GM12878 (cell line): ENCODE measurements around the gene NRXN3. TPM values are rescaled to one million over a fixed set of nuclear protein-coding genes. Genes with fewer than 3 reads are reported as not detected.

Experiments
- ATAC-seq: fragments of 200-7000 bp; cut with Tn5 transposase; 3 replicates; pipeline ENCODE4 v1.9.1; 2020; ENCODE audit warnings: mild to moderate bottlenecking, moderate library complexity
- BruUV-seq: library from RNA; stranded (reverse); fragments of 400-500 nt; replicated peaks from 2 replicates; lab custom pipeline; 2021; lab: Mats Ljungman, UMichigan
- CTCF ChIA-PET: fragments of 300-600 bp; sonication (Branson Sonifier 250); formaldehyde crosslinking; extraction: SDS; loops from one replicate; lab custom pipeline; 2021; ENCODE audit warnings: inconsistent platforms; lab: Yijun Ruan, JAX
- POLR2A ChIA-PET: fragments of 350-600 bp; formaldehyde crosslinking; extraction: SDS; loops from one replicate; lab custom pipeline; 2021; ENCODE audit warnings: inconsistent platforms; lab: Charles Lee
- RAD21 ChIA-PET: fragments of 300-600 bp; sonication (Branson Sonifier 250); formaldehyde crosslinking; loops from one replicate; lab custom pipeline; 2023; ENCODE audit warnings: antibody characterized with exemption; ENCODE audit not compliant: unreplicated experiment; lab: Charles Lee
- SMC1A ChIA-PET: fragments of 300-600 bp; sonication (Branson Sonifier 250); formaldehyde crosslinking; loops from one replicate; lab custom pipeline; 2023; ENCODE audit not compliant: unreplicated experiment, uncharacterized antibody; lab: Charles Lee
- DNase-seq: peaks from one replicate; pipeline ENCODE4 v3.0.0-alpha.2; 2011; ENCODE audit warnings: low read depth, low spot score
- FAIRE-seq: peaks from 3 replicates; lab custom pipeline; 2011; peaks lifted over from hg19 to GRCh38; lab: Jason Lieb, UNC
- H2AFZ ChIP-seq: 2 replicates; pipeline ENCODE4 v1.6.0; 2011; ENCODE audit warnings: low read depth, low read length, control low read depth; ENCODE audit not compliant: control insufficient read depth
- H3K27ac ChIP-seq: 2 replicates; pipeline ENCODE4 v1.5.1; 2011; ENCODE audit warnings: control low read depth; ENCODE audit not compliant: control insufficient read depth, insufficient read depth
- H3K27me3 ChIP-seq, 2 experiments: replicated peaks in 1 of 2; 2 replicates each; pipeline versions ENCODE4 v1.6.0 to v1.6.1; 2011; ENCODE audit warnings: low read length in 1 of 2; ENCODE audit not compliant: control insufficient read depth in 2 of 2, insufficient read depth in 2 of 2
- H3K36me3 ChIP-seq, 2 experiments: 2 replicates each; pipeline ENCODE4 v1.5.1; 2011; ENCODE audit warnings: low read length in 1 of 2; ENCODE audit not compliant: control insufficient read depth in 2 of 2, insufficient read depth in 2 of 2
- H3K4me1 ChIP-seq: 2 replicates; pipeline ENCODE4 v1.6.1; 2011; ENCODE audit warnings: mild to moderate bottlenecking, low read length, moderate library complexity, mixed read lengths; ENCODE audit not compliant: control insufficient read depth, insufficient read depth
- H3K4me2 ChIP-seq: 2 replicates; pipeline ENCODE4 v1.6.0; 2011; ENCODE audit warnings: control low read depth; ENCODE audit not compliant: control insufficient read depth, insufficient read depth
- H3K4me3 ChIP-seq: fragments of 200-600 bp; sonication (generic); 2 replicates; pipeline ENCODE4 v1.5.1; 2016
- H3K79me2 ChIP-seq: 2 replicates; pipeline ENCODE4 v1.6.0; 2011; ENCODE audit warnings: low read length; ENCODE audit not compliant: control insufficient read depth, insufficient read depth
- H3K9ac ChIP-seq: 2 replicates; pipeline ENCODE4 v1.8.0; 2011; ENCODE audit warnings: low read length, control low read depth, mixed read lengths; ENCODE audit not compliant: control insufficient read depth, insufficient read depth
- H3K9me3 ChIP-seq: replicated peaks from 3 replicates; pipeline ENCODE4 v1.5.1; 2011; ENCODE audit warnings: mild to moderate bottlenecking, low read length; ENCODE audit not compliant: control insufficient read depth, insufficient read depth
- H4K20me1 ChIP-seq: 2 replicates; pipeline ENCODE4 v1.6.0; 2011; ENCODE audit not compliant: control insufficient read depth, insufficient read depth
- BHLHE40 ChIP-seq, 2 experiments: fragments of 450-650 bp in 1 of 2; IDR thresholded peaks; 2 replicates each; pipeline ENCODE4 v1.6.1; 2011 to 2017; ENCODE audit warnings: low read depth in 2 of 2, borderline replicate concordance in 1 of 2, improper control_type of control experiment in 1 of 2, low read length in 1 of 2, mild to moderate bottlenecking in 1 of 2
- FOXK2 ChIP-seq: fragments of 450-650 bp; IDR thresholded peaks from 2 replicates; pipeline ENCODE4 v1.6.1; 2017; ENCODE audit warnings: mild to moderate bottlenecking, moderate library complexity
- KAT2A ChIP-seq: conservative IDR thresholded peaks from 2 replicates; pipeline ENCODE4 v1.6.1; 2011; ENCODE audit warnings: low read depth, low read length; ENCODE audit not compliant: control insufficient read depth
- NFXL1 ChIP-seq: fragments of 450-650 bp; IDR thresholded peaks from 2 replicates; pipeline ENCODE4 v1.6.1; 2017; ENCODE audit warnings: antibody characterized with exemption, mild to moderate bottlenecking, borderline replicate concordance
- NR2C1 ChIP-seq: fragments of 450-650 bp; IDR thresholded peaks from 2 replicates; pipeline ENCODE4 v1.6.1; 2017; ENCODE audit warnings: antibody characterized with exemption, mild to moderate bottlenecking, moderate library complexity
- NRF1 ChIP-seq: conservative IDR thresholded peaks from 2 replicates; pipeline ENCODE4 v1.6.1; 2011; ENCODE audit warnings: mild to moderate bottlenecking, low read depth, low read length, improper control_type of control experiment
- POLR2A ChIP-seq: IDR thresholded peaks from 2 replicates; pipeline ENCODE4 v1.6.1; 2011; ENCODE audit warnings: low read depth, mild to moderate bottlenecking, low read length
- ZNF622 ChIP-seq: fragments of 450-650 bp; IDR thresholded peaks from 2 replicates; pipeline ENCODE4 v1.6.1; 2017; ENCODE audit warnings: mild to moderate bottlenecking, inconsistent platforms
- in situ Hi-C: fragments of 300-500 bp; cut with MboI; formaldehyde crosslinking; loops from 9 replicates; pipeline ENCODE4 v1.14.3; 2018; ENCODE audit warnings: mixed read lengths
- intact Hi-C: fragments of 100-400 bp; cut with micrococcal nuclease; formaldehyde crosslinking; loops from one replicate; pipeline ENCODE4 v1.14.2; 2022; ENCODE audit not compliant: unreplicated experiment
- polyA plus RNA-seq, 11 experiments: library from polyadenylated mRNA; depleted of rRNA in 4 of 11; unstranded in 6 of 11; stranded (reverse) in 5 of 11; fragments of >200 nt; fragmentation: Nextera tagmentation in 4 of 11; fragmentation: Illumina TruSeq in 1 of 11; extraction: Ambion mirVana in 4 of 11; extraction: Trizol in 1 of 11; gene quantifications; 1 replicate in 1 of 11; 2 replicates in 10 of 11; pipeline versions ENCODE4 v1.2.1 to v1.2.3, GENCODE V29; 2011 to 2016; ENCODE audit warnings: inconsistent platforms in 2 of 11, missing spikeins in 2 of 11, low read depth in 1 of 11
- total RNA-seq, 4 experiments: library from RNA; depleted of rRNA in 3 of 4; stranded (reverse); fragments of >200 nt in 3 of 4; fragmentation: Illumina TruSeq in 1 of 4; extraction: Trizol in 1 of 4; gene quantifications; 2 replicates each; pipeline versions ENCODE4 v1.2.1 to v1.2.3, GENCODE V29; 2013 to 2021
- TF ChIP-seq, protein P1 (sequence below): fragments of 450-650 bp; IDR thresholded peaks from 2 replicates; pipeline ENCODE4 v1.6.1; 2016; ENCODE audit warnings: mild to moderate bottlenecking, moderate library complexity, borderline replicate concordance

NRXN3 gene
- total and polyA plus RNA-seq, 10 of the 15 experiments (the other 5 are each of a cell fraction or from before 2014, with no cell fraction given): 0.52 to 3.3 (median 1.4) TPM

DNA sequence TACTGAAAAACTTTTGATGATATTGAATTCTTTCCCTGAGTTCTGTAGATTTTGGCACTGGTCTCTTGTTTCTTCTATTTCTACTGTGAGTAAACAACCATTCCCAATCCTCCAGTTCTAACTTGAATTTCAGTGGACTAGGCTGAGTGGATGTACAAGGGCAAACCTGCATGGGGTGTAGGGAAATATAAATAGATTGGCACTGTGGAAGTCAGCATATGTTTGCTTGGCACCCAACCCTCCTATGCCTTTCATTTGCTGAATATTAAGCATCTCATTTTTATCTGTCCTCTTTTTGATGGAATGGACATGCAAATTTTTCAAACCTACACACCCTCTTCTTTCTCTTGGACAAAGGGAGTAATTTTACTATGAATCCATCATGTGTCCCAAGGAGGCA is 1212.9 kb downstream of the NRXN3 start:
- H3K27ac ChIP-seq: no peak overlapping the region
- H3K4me2 ChIP-seq: no peak overlapping the region
- CTCF ChIA-PET: no interaction called here
- no peaks in the 10 kb centered on the region for H3K36me3 ChIP-seq
- no peaks in the 10 kb centered on the region for H4K20me1 ChIP-seq
- RAD21 ChIA-PET: no interaction called here
- no peak overlapping the region for H3K4me3 ChIP-seq
- FAIRE-seq (no peak), ATAC-seq (no peak)
- no peaks in the 10 kb centered on the region for H3K27me3 ChIP-seq
- SMC1A ChIA-PET: no interaction called here
- BruUV-seq: no TSS peak
- TF ChIP-seq NRF1 (no peak), POLR2A (no peak), ZNF622 (no peak), KAT2A (no peak), FOXK2 (no peak), NR2C1 (no peak), BHLHE40 (IDR thresholded peaks at IDR 0.05; ENCODE audit: borderline replicate concordance in 1 of 2, low read depth in 2 of 2, low read length in 1 of 2) (no peak), NFXL1 (no peak)
- TF ChIP-seq, protein P1, sequence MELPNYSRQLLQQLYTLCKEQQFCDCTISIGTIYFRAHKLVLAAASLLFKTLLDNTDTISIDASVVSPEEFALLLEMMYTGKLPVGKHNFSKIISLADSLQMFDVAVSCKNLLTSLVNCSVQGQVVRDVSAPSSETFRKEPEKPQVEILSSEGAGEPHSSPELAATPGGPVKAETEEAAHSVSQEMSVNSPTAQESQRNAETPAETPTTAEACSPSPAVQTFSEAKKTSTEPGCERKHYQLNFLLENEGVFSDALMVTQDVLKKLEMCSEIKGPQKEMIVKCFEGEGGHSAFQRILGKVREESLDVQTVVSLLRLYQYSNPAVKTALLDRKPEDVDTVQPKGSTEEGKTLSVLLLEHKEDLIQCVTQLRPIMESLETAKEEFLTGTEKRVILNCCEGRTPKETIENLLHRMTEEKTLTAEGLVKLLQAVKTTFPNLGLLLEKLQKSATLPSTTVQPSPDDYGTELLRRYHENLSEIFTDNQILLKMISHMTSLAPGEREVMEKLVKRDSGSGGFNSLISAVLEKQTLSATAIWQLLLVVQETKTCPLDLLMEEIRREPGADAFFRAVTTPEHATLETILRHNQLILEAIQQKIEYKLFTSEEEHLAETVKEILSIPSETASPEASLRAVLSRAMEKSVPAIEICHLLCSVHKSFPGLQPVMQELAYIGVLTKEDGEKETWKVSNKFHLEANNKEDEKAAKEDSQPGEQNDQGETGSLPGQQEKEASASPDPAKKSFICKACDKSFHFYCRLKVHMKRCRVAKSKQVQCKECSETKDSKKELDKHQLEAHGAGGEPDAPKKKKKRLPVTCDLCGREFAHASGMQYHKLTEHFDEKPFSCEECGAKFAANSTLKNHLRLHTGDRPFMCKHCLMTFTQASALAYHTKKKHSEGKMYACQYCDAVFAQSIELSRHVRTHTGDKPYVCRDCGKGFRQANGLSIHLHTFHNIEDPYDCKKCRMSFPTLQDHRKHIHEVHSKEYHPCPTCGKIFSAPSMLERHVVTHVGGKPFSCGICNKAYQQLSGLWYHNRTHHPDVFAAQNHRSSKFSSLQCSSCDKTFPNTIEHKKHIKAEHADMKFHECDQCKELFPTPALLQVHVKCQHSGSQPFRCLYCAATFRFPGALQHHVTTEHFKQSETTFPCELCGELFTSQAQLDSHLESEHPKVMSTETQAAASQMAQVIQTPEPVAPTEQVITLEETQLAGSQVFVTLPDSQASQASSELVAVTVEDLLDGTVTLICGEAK: no peak
- TF ChIP-seq, all 136 proteins: peak for 0
- intact Hi-C loops: no loop called here
- POLR2A ChIA-PET: no interaction called here
- in situ Hi-C loops: no loop called here
- Histone ChIP-seq H2AFZ (no peak overlapping the region), H3K79me2 (no peaks in the 10 kb centered on the region), H3K4me1 (no peaks in the 10 kb centered on the region), H3K9ac (no peak overlapping the region), H3K9me3 (no peaks in the 10 kb centered on the region)
- DNase-seq: no peak
